ENCODE data around the gene NDST3.
"Not testable (repeated sequence)": the region's sequence is repeated elsewhere in the genome, so short reads cannot be mapped to it uniquely, and the experiment has no call there.

Gene NDST3

DNA sequence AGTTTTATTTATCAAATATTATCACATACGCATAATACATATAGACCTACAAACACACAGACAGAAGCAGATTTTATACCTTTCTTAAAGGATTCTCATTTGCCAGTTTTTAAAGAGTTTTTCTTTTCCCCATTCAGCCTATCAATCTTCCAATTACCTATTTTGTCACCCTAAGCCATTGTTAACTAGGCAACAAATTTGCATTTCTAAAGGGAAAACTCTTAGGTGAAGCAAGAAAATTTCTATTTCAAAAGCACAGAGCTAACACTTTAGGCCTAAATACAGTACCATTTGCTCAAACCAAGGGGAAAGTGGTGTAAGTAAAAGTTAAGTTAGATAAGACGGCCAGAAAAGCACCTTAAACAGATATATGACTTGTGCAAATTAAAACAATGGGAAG lies 156.6 kb downstream of the NDST3 start:
- DNase-seq, result no peak

DNA sequence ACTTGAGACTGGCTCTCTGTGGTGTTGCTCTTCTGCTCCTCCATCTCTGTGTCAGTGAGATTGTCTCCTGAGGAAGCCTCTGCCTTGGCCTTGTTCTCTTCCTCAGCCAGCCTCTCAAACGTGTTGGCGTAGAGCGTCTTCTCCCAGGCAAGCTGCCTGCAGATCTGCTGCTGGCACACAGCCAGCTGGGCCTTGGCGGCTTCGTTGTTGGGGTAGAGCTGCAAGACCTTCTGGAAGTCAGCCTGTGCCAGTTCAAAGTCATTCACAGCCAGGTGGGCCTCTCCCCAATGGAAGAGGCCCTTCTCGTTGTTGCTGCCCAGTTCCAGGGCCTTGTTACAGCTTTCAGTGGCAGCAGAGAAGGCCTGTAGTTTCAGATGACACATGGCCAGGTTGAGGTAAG lies 159.1 kb downstream of the NDST3 start:
- DNase-seq, result no peak

DNA sequence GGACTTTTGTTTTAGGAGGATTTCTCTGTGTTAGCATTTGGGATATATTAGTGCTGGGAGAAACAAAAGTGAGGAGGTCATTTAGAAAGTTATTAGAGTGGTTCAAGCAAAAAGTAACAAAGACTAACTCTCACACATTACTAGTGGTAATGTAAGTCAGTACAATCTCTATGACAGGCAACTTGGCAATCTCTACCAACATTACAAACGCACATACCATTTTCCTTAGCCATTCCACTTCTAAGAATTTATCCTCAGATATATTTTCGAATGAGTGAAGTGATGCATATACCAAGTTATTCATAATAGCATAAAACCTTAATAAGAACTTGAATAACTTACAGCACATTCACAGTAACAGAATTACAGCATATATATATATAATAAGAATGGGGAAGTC lies 172.3 kb downstream of the NDST3 start:
- DNase-seq, result no peak

DNA sequence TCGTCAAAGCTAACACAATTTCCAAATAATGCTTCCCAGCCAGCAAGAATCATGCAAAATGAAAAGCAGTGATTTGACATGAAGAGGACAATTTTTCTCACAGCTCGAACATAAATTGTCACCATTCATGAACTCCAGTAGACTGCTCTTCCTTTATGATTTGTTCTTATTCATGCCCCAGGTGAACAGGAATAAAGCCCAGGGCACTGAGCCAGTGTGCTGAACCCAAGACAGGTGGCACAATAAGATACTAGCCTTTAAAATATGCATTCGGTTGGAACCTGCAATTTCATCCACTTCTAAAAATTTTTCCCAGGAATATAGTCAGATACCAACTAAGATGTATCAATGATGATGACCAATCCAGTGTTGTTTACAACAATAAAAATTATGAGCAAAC lies 178.8 kb downstream of the NDST3 start:
- DNase-seq, result no peak

DNA sequence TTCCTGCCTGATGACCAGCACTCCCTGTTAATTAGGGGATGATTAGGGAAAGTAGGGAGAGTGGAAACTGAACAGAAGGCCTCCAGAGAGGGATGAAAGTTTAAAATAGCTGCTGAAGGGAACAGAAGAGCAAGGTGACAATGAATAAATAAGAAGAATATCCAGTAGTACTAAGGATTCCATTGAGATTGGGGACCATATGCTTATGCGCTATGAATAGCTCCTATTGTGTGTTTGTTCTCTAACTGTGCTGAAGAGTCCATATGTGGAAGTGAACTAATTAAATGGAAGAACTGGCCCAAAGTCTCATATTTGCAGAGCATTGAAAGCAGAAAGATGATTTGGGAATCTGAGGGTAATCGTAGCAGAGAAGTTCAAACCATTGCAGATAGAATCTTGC lies 181.5 kb downstream of the NDST3 start:
- no peak for DNase-seq

DNA sequence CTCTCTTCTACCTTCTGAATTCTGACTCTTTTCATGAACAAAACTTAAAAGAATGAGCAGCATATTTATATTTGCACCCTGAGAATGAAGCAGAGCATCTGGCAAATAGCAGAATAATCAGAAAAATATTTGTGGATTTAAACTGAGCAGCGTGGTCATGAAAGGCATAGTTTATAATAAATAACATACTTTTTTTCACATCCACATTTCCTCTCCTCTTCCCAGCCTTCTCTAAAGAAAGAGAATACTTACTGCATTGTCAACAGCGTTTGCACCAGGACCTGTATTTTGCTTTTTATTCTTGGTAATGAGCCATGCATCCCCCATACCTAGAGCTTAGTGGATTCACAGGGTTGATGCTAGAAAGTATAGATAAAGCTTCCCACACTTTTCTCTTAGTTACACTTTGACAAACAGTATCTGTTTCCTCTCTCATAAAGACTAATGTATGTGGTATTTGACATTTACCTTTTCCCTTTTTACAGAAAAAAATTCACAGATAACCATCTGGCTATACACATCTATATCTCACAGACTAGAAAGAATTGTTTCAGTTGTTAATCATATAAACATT lies 187.0 kb downstream of the NDST3 start:
- no peak for DNase-seq

DNA sequence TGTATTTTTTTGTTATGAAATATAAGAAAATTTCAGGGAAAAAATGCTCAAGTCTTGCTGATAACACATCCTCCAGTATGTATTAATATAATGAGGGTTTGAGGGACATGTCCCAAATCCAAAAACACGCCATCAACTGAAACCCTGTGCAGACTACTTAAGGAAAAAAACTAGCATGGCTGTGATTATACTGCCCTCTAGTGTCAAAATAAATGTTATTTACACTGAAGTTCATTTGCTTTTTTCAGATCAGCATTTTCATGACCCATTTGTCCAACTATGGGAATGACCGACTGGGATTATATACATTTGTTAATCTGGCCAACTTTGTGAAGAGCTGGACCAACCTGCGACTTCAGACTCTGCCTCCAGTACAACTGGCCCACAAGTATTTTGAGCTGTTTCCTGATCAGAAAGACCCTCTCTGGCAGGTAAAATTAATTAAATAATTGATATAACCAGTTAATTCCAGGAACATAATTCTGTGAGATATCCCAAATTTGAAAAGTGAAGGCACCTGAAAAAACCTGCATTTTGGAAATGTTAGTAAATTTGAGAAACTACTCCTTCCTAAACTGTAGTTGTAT lies 190.1 kb downstream of the NDST3 start:
- no peak for DNase-seq

DNA sequence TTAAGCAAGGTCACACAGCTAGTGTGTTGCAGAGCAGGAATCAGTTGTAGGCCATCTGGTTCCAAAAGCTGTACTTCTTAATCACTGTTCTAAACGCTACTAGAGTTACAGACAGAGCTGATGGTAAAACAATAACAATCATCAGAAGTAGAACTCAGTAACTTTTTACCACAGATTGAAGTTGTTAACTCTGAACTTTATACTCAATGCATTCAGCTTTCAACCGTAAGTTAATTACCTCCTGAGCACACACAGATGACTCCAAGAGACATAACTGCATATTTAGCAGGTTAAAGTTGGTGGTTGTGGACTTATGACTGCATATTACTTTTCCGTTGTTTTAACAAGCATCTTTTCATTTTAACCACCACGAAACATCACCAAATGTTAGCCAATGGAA lies 191.2 kb downstream of the NDST3 start:
- DNase-seq, result no peak

DNA sequence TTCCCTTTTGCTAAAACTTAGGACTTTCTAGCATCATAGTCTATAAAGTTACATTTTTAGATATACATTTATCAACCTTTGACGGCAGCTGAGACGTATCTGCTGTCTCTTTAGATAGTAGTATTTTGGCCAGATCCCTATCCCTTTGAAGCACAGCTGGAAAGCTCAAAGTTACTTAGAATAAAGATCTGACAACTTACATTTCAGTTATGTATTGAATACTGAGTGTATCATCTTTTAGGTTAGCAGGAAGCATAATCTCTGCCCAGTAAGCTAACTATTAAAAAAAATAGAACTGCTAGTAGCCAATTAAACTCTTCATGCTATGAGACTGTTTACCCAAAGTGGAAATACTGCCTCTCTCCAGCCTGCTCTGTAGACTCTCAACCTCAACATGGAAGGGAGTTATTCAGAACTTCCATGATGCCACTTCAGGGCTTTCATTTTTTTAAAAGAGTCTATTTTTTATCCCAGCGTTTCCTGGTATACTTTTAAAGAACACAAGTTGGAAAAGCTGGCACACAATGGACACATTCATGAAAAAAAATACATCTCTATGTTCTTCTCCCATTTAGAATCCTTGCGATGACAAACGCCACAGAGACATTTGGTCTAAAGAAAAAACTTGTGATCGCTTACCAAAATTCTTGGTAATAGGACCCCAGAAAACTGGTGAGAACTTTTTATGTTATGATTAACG lies 192.2 kb downstream of the NDST3 start:
- DNase-seq, result no peak

DNA sequence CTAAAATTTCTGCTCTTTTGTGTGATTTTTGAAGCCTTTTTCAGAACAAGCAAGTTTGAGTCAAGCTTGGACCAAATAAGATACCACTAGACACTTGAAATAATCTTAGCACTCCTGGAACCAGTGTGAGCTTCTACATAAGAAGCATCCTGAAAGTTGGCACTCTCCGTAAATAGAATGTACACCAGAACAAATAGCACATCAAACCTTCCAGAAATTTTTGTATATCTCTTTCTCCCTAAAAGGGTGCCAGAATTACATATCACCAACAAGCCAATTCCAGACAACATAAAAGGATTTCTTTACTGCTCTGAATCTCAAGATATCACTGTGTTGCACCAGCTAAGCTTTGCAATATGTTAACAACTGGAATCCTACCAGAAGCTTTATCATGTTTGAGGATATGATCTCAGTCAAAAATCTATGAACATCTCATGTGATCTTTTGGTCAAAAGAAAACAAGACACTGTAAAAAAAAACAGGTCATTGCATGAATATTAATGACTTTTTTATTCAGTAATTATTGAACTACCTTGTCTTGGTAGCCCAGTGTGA lies 201.4 kb downstream of the NDST3 start:
- DNase-seq, result no peak

DNA sequence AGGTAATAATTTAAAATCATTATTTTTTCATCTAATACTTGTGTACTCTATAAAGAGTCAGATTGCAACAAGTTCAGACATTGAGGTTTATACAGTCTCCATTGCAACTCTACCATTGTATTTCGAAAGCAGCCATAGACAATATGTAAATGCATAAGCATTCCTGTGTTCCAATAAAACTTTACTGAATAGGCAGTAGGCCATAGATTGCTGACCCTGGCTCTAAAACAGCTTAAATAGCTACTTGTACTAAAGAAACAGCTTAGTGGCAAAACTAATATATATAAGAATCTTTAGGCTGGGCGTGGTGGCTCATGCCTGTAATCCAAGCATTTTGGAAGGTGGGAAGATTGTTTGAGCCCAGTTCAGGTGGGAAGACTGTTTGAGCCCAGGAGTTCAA lies 203.2 kb downstream of the NDST3 start:
- no peak for DNase-seq

DNA sequence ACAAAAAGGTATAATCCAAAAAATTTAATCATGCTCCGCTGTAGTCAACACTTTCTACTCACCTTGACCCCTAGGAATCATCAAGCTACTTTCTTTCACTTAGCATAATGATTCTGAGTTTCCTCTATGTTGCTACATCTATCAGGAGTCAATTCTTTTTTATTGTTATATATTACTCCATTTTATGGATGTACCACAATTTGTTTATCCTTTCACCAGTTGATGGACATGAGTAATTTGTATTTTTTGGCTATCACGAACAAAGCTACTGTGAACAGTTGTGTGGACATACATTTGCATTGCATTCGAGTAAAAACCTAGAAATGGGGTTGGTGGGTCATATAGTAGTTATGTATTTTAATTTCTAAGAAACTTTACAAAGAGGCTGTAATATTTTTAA lies 215.6 kb downstream of the NDST3 start:
- no peak for DNase-seq

DNA sequence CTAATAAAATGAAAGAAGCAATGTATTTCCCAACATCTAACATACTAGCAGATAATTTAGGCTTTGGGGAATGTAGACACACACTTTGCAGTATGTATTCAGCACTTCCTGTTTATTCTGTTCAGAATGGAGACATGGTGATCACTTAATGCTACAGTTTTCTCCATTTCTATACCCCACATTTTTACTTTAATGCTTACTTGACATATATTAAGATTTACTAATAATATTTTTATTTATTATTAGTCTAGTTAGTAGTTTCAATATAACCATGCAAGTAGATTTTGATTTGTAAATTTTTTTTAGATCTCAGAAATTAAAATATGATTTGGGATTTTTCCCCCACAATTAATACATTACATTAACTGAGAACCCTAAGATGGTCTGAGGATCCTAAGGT lies 220.1 kb downstream of the NDST3 start:
- DNase-seq, result no peak

DNA sequence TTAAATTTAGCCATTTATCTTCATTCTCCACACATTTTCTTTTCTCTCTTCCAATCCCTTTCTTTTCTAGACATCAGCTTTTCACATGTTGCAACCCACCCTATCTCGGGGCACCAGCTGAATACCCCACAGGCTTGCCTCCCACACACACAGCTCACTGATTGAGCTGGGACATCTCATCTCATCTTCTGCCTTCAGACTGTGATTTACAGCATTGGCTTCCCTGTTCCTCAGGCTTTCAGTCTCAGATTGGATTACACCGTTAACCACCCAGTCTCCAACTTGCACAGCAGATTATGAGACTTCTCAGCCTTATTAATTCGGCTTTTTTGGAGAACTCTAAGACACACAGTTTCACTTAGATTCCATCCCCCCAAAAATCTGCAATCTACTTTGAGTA lies 224.8 kb downstream of the NDST3 start:
- no peak for DNase-seq

DNA sequence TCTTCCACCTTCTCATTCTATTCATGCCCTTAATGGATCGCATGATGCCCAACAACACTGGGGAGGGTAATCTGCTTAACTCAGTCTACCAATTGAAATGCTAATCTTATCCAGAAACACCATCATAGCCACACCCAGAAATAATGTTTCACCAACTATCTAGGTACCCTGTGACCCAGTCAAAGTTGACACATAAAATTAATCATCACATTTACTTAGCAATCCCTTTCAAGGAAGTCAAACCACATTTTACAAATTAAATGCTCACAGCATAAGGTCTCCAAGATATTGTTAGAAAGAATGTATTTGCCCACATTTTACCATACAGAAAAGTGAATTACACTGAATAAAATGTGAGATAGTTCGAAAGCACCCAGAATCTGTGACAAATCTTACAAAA lies 226.0 kb downstream of the NDST3 start:
- DNase-seq, result no peak

DNA sequence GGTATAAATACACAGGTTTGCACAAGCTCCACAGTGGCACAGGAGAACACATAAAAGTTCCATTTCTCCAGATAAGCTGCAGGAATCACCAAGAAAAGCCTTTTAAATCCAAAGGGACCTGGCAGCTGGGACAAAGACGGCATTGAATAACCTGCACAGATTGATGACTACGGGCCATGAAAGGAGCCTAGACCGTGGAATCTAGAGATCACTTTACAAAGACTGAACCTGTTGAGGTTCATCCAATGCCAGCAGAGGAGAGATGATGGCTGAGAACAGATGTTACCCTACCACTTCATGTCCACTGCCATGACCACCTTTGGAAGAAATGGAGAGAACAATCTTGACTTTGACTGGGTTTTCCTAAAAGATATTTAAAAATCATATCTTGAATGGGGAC lies 229.8 kb downstream of the NDST3 start:
- no peak for DNase-seq

DNA sequence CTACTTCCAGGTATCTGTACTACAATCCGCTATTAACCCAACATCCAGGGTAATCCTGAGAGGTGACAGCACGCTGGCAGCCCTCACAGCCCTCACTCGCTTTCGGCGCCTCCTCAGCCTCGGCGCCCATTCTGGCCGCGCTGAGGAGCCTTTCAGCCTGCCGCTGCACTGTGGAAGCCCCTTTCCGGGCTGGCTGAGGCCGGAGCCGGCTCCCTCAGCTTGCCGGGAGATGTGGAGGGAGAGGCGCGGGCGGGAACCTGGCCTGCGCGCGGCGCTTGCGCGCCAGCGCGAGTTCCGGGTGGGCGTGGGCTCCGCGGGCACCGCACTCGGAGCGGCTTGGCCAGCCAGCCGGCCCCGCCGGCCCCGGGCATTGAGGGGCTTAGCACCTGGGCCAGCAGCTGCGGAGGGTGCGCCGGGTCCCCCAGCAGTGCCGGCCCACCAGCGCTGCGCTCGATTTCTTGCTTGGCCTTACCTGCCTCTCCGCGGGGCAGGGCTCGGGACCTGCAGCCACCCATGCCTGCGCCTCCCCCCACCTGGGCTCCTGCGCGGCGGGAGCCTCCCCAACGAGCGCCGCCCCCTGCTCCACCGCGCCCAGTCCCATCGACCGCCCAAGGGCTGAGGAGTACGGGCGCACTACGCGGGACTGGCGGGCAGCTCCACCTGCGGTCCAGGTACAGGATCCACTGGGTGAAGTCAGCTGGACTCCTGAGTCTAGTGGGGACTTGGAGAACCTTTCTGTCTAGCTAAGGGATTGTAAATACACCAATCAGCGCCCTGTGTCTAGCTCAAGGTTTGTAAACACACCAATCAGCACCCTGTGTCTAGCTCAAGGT lies 231.2 kb downstream of the NDST3 start:
- DNase-seq, result peak; percentile 47

DNA sequence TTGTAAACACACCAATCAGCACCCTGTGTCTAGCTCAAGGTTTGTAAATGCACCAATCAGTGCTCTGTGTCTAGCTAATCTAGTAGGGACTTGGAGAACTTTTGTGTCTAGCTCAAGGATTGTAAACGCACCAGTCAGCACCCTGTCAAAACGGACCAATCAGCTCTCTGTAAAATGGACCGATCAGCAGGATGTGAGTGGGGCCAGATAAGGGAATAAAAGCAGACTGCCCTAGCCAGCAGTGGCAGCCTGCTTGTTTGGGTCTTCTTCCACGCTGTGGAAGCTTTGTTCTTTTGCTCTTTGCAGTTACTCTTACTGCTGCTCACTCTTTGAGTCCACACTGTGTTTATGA lies 231.8 kb downstream of the NDST3 start:
- not testable (repeated sequence) for DNase-seq

DNA sequence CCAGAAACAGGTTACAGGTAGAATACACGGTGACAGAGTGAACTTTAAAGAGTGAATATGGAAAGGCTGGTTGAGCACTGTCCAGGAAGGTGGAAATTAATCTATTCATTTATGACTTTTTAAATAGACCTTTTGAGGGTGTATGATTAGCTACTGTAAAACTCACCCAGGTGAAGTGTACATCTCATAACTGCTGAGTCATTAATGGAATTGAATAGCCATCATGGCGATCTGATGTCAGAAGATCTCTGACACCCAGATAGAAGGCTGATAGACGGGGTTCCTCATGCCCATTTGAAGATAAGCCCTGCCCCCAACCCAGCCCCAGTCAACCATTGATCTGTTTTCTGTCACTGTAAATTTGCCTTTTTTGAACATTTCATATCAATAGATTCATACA lies 234.5 kb downstream of the NDST3 start:
- DNase-seq, result no peak

DNA sequence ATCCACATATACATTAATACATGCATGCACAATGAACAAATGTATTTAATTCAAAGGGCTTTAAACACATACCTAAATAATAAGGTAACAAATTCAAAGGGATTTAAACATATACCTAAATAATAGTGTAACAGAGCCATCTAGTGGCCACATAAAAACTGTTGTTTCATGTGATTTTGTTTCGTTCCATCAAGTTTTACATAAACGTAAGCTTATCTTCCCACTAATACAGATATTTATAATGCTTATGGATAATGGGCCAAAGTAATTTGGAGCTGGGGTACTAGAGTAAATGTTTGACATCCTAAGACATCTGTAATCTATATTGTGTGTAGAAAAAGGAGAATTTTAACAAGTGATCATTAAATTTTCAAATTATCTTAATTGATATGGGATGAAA lies 236.2 kb downstream of the NDST3 start:
- no peak for DNase-seq

DNA sequence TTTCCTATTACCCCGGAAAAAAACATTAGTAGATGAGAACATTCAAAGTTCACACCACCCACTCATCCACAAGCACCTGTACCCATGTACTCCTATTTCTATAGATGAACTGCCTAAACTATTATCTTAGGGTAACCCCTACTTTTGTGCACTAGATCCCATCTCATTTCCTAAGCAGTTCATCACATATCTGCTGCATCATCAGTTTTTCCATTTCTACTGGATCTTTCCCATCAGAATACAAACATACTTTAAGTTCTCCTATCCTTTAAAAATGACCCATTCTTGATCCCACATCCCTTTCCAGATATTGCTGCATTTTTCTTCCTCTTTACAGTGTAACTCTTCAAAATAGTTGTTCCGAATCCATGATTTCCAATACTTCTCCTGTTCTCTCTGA lies 237.5 kb downstream of the NDST3 start:
- DNase-seq, result no peak

DNA sequence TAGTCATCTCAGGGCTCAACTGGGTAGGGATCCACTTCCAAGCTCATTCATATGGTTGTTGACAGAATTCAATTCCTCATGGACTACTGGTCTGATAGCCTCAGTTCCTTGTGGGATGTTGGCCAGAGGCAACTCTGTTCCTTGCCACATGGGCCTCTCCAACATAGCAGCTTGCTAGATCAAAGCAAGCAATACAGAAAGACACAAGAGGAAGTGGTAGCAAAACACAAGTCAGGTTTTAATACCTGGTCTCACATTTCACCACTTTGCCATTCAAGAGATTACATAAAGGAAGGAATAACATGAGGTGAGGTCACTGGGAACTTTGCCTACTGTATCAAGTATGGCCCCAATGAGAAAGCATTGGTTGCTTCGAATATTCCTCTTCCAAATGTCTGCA lies 239.4 kb downstream of the NDST3 start:
- no peak for DNase-seq

DNA sequence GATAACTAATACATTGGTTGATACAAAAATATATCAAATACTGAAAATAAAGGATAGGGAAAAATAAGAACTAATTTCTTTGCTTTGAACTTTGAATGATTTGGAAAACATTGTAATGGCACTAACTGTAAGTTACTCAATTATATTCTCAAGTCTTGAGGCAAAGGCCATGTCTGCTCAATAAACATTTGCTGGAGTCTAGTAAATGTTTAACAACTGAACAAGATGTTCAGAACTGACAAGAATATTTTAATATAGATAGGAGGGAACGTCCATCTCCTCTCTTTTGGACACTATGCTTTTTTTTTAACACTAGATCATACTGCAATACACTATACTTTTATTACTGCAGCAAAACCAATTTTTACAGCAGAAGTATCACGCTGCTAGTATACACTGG lies 242.3 kb downstream of the NDST3 start:
- no peak for DNase-seq

DNA sequence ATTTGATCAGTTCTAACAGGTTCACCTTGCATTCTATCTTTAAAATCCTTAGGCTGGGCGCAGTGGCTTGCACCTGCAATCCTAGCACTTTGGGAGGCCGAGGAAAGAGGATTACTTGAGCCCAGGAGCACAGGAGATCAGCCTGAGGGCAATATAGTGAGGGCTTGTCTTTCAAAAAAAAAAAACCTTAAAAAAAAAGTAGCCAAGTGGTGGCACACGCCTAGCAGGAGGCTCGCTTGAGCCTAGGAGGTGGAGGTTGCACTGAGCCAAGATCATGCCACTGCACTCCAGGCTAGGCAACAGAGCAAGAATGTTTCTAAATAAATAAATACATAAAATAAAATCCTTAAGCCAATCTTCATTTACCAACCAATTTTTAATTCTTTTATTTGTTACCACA lies 243.0 kb downstream of the NDST3 start:
- no peak for DNase-seq

Data from activated CD4-positive, alpha-beta T cell treated with anti-CD3 and anti-CD28 coated beads for 48 hours (primary cell).